GM12872 (cell line): ENCODE data around the gene HAP1.

Source experiments
- TF ChIP-seq, protein P1 (sequence below): IDR thresholded peaks from 3 replicates; pipeline ENCODE4 v1.5.1; 2011; ENCODE audit warnings: low read depth, mild to moderate bottlenecking, low read length, moderate library complexity; ENCODE audit not compliant: insufficient read depth

The HAP1 gene

DNA sequence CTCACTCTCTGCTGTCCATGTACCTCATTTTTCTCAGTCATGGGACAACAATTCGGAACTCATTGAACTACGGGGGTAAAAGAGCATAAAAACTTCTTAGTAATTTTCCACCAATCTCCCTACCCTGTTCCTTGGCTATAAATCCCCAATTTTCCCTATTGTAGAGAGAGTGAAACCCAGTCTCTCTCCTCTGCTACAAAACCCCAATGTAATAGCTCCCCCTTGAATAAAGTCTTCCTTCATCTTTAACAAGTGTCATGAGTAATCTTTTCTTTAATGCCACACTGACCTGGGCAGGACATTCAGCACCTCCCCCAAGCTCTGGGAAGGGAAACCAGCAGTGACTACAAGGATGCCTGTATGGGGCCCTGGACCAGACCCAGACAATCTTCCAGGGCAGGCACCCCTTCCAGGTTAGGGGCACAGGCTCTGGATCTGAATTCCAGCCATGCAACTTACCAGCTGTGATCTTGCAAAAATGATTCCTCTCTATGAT, 56.0 kb downstream of the HAP1 start:
- TF ChIP-seq, protein P1, sequence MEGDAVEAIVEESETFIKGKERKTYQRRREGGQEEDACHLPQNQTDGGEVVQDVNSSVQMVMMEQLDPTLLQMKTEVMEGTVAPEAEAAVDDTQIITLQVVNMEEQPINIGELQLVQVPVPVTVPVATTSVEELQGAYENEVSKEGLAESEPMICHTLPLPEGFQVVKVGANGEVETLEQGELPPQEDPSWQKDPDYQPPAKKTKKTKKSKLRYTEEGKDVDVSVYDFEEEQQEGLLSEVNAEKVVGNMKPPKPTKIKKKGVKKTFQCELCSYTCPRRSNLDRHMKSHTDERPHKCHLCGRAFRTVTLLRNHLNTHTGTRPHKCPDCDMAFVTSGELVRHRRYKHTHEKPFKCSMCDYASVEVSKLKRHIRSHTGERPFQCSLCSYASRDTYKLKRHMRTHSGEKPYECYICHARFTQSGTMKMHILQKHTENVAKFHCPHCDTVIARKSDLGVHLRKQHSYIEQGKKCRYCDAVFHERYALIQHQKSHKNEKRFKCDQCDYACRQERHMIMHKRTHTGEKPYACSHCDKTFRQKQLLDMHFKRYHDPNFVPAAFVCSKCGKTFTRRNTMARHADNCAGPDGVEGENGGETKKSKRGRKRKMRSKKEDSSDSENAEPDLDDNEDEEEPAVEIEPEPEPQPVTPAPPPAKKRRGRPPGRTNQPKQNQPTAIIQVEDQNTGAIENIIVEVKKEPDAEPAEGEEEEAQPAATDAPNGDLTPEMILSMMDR: no peak

DNA sequence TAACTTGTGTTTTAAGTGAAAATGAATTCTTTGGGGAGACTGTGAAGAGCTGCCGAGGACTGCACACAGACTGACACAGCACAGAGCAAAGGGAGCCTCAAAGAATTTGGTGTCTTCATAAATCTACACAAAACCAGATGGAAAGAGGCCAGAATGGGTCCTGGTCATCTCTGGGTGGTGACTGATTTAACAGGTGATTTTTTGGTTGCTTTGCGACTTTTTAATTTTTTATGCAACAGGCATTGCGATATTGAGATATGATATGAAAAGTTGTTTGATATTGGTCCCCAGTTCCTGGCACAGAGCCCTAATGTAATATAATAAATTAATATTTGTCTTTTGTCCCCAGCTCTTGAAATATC, 58.4 kb downstream of the HAP1 start:
- TF ChIP-seq, protein P1: no peak
